Measurements from ENCODE around the gene CCDC167.

Gene CCDC167

DNA sequence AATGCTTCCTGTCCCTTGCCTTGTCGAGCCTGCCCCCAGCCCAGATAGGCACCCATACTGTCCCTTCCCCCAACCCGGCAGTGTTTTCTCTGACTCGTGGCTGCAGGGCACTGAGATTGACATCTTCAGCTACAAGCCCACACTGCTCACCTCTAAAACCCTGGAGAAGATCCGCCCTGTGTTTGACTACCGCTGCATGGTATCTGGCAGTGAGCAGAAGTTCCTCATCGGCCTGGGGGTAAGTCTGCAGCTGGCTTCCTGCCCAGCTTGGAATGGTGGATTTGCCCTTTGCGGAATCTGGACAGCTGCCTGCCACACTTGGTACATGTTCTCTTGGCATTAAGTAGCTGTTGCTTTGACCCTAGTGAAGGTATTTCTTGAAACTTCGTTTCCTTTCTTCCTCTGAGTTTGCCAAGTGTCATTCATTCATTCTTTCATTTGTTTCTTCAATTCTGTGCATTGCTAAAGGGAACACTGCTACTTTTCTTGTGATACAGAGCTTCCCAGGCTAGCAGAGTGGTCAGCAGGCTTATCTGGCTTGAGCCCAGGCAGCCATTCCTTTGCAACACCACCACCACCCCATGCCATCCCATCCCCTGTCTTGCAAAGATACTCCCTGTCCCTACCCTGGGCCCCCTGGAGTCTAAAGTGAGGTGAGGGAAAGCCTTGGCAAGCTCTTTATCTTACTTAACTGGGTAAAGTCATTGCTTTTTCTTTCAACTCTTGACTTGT is 26.2 kb downstream of the CCDC167 start:
- no peak for DNase-seq (ENCODE audit: low read depth)
- TF ChIP-seq, protein P1, sequence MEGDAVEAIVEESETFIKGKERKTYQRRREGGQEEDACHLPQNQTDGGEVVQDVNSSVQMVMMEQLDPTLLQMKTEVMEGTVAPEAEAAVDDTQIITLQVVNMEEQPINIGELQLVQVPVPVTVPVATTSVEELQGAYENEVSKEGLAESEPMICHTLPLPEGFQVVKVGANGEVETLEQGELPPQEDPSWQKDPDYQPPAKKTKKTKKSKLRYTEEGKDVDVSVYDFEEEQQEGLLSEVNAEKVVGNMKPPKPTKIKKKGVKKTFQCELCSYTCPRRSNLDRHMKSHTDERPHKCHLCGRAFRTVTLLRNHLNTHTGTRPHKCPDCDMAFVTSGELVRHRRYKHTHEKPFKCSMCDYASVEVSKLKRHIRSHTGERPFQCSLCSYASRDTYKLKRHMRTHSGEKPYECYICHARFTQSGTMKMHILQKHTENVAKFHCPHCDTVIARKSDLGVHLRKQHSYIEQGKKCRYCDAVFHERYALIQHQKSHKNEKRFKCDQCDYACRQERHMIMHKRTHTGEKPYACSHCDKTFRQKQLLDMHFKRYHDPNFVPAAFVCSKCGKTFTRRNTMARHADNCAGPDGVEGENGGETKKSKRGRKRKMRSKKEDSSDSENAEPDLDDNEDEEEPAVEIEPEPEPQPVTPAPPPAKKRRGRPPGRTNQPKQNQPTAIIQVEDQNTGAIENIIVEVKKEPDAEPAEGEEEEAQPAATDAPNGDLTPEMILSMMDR (conservative IDR thresholded peaks at IDR 0.05; ENCODE audit: control insufficient read depth, insufficient read depth, low read depth, low read length), result no peak
- H3K4me3 ChIP-seq (ENCODE audit: control insufficient read depth, low read depth, low read length), result no peak overlapping the region

DNA sequence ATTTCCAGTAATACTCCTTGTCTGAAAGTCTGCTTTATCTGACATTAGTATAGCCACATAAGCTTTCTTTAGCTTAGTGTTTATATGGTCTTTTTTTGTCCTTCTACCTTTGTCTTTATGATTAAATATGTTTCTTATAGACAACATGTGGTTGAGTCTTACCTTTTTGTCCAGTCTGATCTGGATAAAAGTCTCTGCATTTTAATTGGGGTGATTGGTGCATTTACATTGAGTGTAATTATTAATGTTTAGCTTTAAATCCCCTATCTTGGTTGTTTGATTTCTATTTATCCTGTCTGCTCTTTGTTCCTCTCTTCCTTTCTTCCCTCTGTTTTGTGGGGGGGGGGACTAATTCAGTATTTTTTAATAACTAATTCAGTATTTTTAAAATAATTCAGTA is 32.0 kb downstream of the CCDC167 start:
- TF ChIP-seq, protein P1 (conservative IDR thresholded peaks at IDR 0.05; ENCODE audit: control insufficient read depth, insufficient read depth, low read depth, low read length), result no peak
- H3K4me3 ChIP-seq (ENCODE audit: control insufficient read depth, low read depth, low read length), result no peak overlapping the region
- DNase-seq (ENCODE audit: low read depth), result no peak

- no peak for DNase-seq (ENCODE audit: low read depth)
- H3K4me3 ChIP-seq (ENCODE audit: control insufficient read depth, low read depth, low read length), result no peak overlapping the region
- TF ChIP-seq, protein P1 (conservative IDR thresholded peaks at IDR 0.05; ENCODE audit: control insufficient read depth, insufficient read depth, low read depth, low read length), result no peak
Observed at GRCh38 chr6:37463110-37463509, 36.6 kb downstream of the CCDC167 start.

DNA sequence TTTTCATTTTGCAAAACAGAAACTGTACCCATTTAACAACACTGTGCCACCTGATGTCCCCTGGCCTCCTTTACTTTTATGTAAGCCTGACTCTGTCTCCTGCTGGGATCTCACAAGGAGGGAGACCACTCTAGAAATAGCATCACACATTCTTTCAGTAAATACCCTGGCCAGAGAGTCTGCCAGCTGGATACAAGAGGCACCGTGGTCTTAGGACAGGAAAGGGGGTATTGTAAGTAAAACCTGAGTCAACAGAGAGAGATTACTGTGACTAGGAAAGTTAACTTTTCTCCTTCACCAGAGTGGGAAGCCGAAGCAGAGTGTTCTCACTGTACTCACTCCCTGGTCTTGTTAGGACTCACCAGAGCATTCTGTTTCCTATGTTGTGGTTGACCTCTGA is 38.9 kb downstream of the CCDC167 start:
- TF ChIP-seq, protein P1 (conservative IDR thresholded peaks at IDR 0.05; ENCODE audit: control insufficient read depth, insufficient read depth, low read depth, low read length), result no peak
- H3K4me3 ChIP-seq (ENCODE audit: control insufficient read depth, low read depth, low read length), result no peak overlapping the region
- no peak for DNase-seq (ENCODE audit: low read depth)

GRCh38 chr6:37459981-37460800 is 39.5 kb downstream of the CCDC167 start:
- no peak overlapping the region for H3K4me3 ChIP-seq (ENCODE audit: control insufficient read depth, low read depth, low read length)
- TF ChIP-seq, protein P1 (conservative IDR thresholded peaks at IDR 0.05; ENCODE audit: control insufficient read depth, insufficient read depth, low read depth, low read length), result no peak
- DNase-seq (ENCODE audit: low read depth), result no peak

DNA sequence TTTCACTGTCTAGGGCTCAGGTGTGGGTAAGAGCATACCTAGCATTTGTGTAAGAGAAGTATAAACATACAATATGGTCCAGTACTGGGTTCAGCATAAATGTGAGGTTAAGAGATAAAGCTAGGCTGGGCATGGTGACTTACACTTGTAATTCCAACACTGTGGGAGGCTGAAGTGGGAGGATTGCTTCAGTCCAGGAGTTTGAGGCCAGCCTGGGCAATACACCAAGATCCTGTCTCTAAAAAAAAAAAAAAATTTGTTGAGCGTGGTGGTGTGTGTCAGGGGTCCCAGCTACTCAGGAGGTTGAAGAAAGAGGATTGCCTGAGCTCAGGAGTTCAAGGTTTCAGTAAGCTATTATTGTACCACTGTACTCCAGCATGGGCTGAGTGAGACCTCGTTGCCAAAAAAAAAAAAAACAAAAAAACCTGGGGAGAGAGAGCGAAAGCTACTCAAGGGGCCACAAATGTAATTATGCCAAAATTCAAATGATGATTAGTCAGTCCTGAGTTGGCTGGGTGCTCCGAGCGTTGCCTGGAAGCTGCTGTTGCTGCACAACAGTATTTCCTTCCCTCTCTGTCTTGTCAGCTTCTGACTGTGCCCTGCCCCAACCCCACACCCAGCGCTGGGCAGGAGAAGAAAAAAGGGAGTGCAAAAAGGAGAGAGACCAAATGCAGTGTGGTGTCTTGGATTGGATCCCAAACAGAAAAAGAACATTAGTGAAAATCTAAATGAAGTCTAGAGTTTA is 42.7 kb downstream of the CCDC167 start:
- peak; percentile 96 for DNase-seq (ENCODE audit: low read depth)
- TF ChIP-seq, protein P1 (conservative IDR thresholded peaks at IDR 0.05; ENCODE audit: control insufficient read depth, insufficient read depth, low read depth, low read length), result no peak
- no peak overlapping the region for H3K4me3 ChIP-seq (ENCODE audit: control insufficient read depth, low read depth, low read length)

Measured in fibroblast of mammary gland (primary cell).